ENCODE data around the gene SPCS1.

- no peak for TF ChIP-seq USF1 (CRISPR knock-in tag; IDR thresholded peaks at IDR 0.05)
- no peak for TF ChIP-seq SP1 (CRISPR knock-in tag; conservative IDR thresholded peaks at IDR 0.05)
- TF ChIP-seq CTCF (IDR thresholded peaks at IDR 0.05), result no peak
- TF ChIP-seq MAX (CRISPR knock-in tag; IDR thresholded peaks at IDR 0.05), result no peak
- TF ChIP-seq FOXP1 (CRISPR knock-in tag; IDR thresholded peaks at IDR 0.05; ENCODE audit: borderline replicate concordance), result no peak
- TF ChIP-seq CREB1 (CRISPR knock-in tag; IDR thresholded peaks at IDR 0.05), result no peak
- TF ChIP-seq SMAD3 (CRISPR knock-in tag; IDR thresholded peaks at IDR 0.05; ENCODE audit: borderline replicate concordance), result no peak
- no peak for TF ChIP-seq E2F1 (CRISPR knock-in tag; IDR thresholded peaks at IDR 0.05)
- TF ChIP-seq OVOL2 (CRISPR knock-in tag; IDR thresholded peaks at IDR 0.05; ENCODE audit: borderline replicate concordance), result no peak
- TF ChIP-seq ZNF416 (CRISPR knock-in tag; IDR thresholded peaks at IDR 0.05), result no peak
These were observed 24.3 kb upstream of the SPCS1 start for GRCh38 chr3:52681596-52681995.

All from WTC11 (cell line).